IPS-NIHi11 (cell line): ENCODE measurements around the gene EEF2K.

ENCODE experiments used
- DNase-seq: peaks from one replicate; pipeline ENCODE4 v3.0.0; 2012; ENCODE audit warnings: mixed read lengths, low spot score

EEF2K gene

DNA sequence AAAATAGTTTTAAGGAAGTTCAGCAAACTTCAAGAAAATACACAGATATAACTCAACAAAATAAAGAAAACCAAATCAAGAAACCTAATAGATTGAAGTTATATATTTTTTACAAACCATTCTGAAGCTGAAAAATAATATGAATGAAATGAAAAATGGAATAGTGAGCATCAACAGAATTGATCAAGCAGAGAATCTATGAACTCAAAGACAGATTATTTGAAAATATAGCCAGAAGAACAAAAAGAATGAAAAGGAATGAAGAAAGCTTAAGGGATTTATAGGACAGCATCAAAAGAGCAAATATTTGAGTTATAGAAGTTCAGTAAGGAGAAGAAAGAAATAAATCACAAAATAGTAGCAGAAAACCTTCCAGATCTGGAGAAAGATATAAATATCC lies 130.5 kb downstream of the EEF2K start:
- DNase-seq: no peak

GRCh38 chr16:22337045-22337444 lies 131.0 kb downstream of the EEF2K start:
- no peak for DNase-seq

DNA sequence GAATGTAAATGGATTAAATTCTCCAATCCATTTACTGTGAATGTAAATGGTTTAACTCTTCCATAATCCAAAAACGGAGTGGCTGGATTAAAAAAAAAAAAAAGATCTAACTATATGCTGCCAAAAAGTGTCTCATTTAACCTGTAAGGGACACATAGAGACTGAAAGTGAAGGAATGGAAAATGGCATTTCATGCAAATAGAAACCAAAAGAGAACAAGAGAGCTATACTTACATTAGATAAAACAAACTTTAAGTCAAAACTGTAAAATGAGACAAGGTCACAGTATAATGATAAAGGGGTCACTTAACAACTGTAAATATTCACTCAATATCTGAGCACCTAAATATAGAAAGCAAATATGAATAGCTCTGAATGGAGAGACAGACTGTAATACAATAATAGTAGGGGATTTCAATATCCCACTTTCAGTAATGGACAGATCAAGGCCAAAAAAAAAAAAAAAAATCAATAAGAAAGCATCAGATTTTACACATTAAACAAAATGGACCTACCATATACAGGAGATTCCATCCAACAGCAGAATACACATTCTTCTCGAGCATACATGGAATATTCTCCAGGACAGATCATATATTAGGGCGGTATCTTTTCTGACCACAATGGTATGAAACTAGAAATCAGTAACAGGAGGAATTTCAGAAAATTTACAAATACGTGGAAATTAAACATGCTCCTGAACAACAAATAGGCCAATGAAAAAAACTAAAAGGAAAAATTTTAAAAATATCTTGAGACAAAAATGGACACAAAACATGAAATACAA lies 132.0 kb downstream of the EEF2K start:
- DNase-seq: no peak
